A673 (cell line): ENCODE data around the gene STIM1. TPM values are rescaled to one million over a fixed set of nuclear protein-coding genes. Genes with fewer than 3 reads are reported as not detected.

Experiments
- BruUV-seq: library from RNA; stranded (reverse); fragments of 400-500 nt; replicated peaks from 2 replicates; lab custom pipeline; 2021; lab: Mats Ljungman, UMichigan
- CTCF ChIA-PET: fragments of 300-600 bp; sonication (Branson Sonifier 250); formaldehyde crosslinking; loops from one replicate; lab custom pipeline; 2022; ENCODE audit warnings: antibody characterized with exemption; lab: Charles Lee
- POLR2A ChIA-PET: fragments of 300-600 bp; sonication (Branson Sonifier 250); formaldehyde crosslinking; loops from one replicate; lab custom pipeline; 2022; ENCODE audit warnings: antibody characterized with exemption; ENCODE audit not compliant: low non-redundant PET; lab: Charles Lee
- DNase-seq: peaks from one replicate; pipeline ENCODE4 v3.0.0-alpha.2; 2015; ENCODE audit warnings: low spot score
- H3K27ac ChIP-seq: fragments of 200-600 bp; sonication (generic); 2 replicates; pipeline ENCODE4 v1.5.1; 2016; ENCODE audit warnings: mixed run types, low read depth, mild to moderate bottlenecking, mixed read lengths, antibody characterized with exemption, low read length; ENCODE audit not compliant: poor library complexity, severe bottlenecking
- H3K27me3 ChIP-seq: fragments of 200-600 bp; sonication (generic); replicated peaks from 2 replicates; pipeline ENCODE4 v1.6.1; 2017; ENCODE audit warnings: mixed run types, low read depth, mild to moderate bottlenecking, mixed read lengths, antibody characterized with exemption, low read length; ENCODE audit not compliant: insufficient read depth, poor library complexity
- H3K36me3 ChIP-seq: fragments of 200-600 bp; sonication (generic); 2 replicates; pipeline ENCODE4 v1.6.1; 2016; ENCODE audit warnings: mixed run types, mild to moderate bottlenecking, mixed read lengths, antibody characterized with exemption, low read length; ENCODE audit not compliant: insufficient read depth, poor library complexity, severe bottlenecking
- H3K4me1 ChIP-seq: fragments of 200-600 bp; sonication (generic); 2 replicates; pipeline ENCODE4 v1.6.1; 2017; ENCODE audit warnings: mixed run types, mild to moderate bottlenecking, mixed read lengths, antibody characterized with exemption, low read length; ENCODE audit not compliant: insufficient read depth, poor library complexity, severe bottlenecking
- H3K4me3 ChIP-seq: fragments of 200-600 bp; sonication (generic); 2 replicates; pipeline ENCODE4 v1.5.1; 2016; ENCODE audit warnings: low read depth, mixed run types, mild to moderate bottlenecking, mixed read lengths, low read length; ENCODE audit not compliant: poor library complexity, severe bottlenecking
- H3K9me3 ChIP-seq: fragments of 200-600 bp; sonication (generic); 2 replicates; pipeline ENCODE4 v1.6.1; 2016; ENCODE audit warnings: mixed run types, low read depth, mild to moderate bottlenecking, mixed read lengths, antibody characterized with exemption, low read length; ENCODE audit not compliant: poor library complexity, severe bottlenecking
- EZH2 ChIP-seq: fragments of 200-600 bp; sonication (generic); IDR thresholded peaks from 2 replicates; pipeline ENCODE4 v1.6.1; 2017; ENCODE audit warnings: borderline replicate concordance, low read depth, mild to moderate bottlenecking, mixed read lengths, antibody characterized with exemption, low read length; ENCODE audit not compliant: poor library complexity, severe bottlenecking
- intact Hi-C: fragments of 100-400 bp; cut with micrococcal nuclease; formaldehyde crosslinking; loops from one replicate; pipeline ENCODE4 v1.10.0; 2022; ENCODE audit not compliant: unreplicated experiment
- total RNA-seq: library from RNA; stranded (reverse); gene quantifications from 2 replicates; pipeline ENCODE4 v1.2.3, GENCODE V29; 2021
- TF ChIP-seq, protein P1 (sequence below): fragments of 300-800, 200-600 bp; sonication (generic); conservative IDR thresholded peaks from 2 replicates; pipeline ENCODE4 v1.5.1; 2017; ENCODE audit warnings: low read depth, mild to moderate bottlenecking, antibody characterized with exemption, low read length, moderate library complexity, mixed read lengths

Gene STIM1
- total RNA-seq, 1 experiment from 2014 or later: 14.2 TPM

DNA sequence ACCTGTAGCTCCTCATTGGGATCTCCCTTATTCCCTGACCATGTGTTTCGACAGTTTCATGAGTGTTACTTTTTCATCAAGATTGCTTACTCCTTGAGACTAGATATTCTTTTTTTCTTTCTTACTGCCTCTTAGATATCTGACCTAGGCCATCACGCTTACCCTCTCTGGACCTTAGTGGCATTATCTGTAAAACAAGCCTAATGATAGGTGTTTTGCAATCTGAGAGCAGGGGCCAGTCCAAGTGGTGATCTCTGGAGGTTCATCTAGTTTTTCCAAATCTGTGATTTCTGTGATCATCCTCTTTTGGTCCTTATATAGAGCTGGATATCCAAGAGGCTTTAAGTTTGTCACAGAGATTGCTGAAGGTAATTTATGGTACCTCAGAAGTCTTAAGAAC is 34.5 kb downstream of the STIM1 start:
- Histone ChIP-seq H3K4me1 (no peaks in the 10 kb centered on the region), H3K36me3 (no peaks in the 10 kb centered on the region), H3K4me3 (no peak overlapping the region), H3K27ac (no peak overlapping the region), H3K9me3 (no peaks in the 10 kb centered on the region), H3K27me3 (no peaks in the 10 kb centered on the region)
- TF ChIP-seq EZH2: no peak
- TF ChIP-seq, protein P1, sequence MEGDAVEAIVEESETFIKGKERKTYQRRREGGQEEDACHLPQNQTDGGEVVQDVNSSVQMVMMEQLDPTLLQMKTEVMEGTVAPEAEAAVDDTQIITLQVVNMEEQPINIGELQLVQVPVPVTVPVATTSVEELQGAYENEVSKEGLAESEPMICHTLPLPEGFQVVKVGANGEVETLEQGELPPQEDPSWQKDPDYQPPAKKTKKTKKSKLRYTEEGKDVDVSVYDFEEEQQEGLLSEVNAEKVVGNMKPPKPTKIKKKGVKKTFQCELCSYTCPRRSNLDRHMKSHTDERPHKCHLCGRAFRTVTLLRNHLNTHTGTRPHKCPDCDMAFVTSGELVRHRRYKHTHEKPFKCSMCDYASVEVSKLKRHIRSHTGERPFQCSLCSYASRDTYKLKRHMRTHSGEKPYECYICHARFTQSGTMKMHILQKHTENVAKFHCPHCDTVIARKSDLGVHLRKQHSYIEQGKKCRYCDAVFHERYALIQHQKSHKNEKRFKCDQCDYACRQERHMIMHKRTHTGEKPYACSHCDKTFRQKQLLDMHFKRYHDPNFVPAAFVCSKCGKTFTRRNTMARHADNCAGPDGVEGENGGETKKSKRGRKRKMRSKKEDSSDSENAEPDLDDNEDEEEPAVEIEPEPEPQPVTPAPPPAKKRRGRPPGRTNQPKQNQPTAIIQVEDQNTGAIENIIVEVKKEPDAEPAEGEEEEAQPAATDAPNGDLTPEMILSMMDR: no peak
- intact Hi-C loops: no loop called here
- no TSS peak for BruUV-seq
- POLR2A ChIA-PET: no interaction called here
- CTCF ChIA-PET: no interaction called here
- no peak for DNase-seq

DNA sequence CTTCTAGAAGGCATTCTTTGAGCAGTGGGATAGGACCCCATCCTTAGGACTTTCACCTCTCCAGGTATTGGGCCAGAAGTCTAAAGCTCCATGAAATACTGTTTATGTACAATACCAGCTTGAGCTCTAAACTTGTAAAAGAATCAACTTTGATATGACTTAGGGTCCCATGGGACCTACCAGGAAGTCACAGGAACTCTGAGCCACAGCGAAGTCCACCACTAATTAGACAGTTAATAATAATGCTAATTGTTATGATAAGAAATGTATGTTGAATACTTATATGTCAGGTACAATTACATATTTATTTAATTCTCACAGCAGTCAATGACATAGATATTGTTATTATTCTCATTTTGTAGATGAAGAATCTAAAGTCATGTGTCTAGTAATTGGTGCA is 35.3 kb downstream of the STIM1 start:
- intact Hi-C loops: no loop called here
- H3K9me3 ChIP-seq: no peaks in the 10 kb centered on the region
- H3K4me3 ChIP-seq: no peak overlapping the region
- no peak overlapping the region for H3K27ac ChIP-seq
- CTCF ChIA-PET: no interaction called here
- no peak for DNase-seq
- no peaks in the 10 kb centered on the region for H3K4me1 ChIP-seq
- no peaks in the 10 kb centered on the region for H3K36me3 ChIP-seq
- no TSS peak for BruUV-seq
- no peak for TF ChIP-seq EZH2
- TF ChIP-seq, protein P1: no peak
- POLR2A ChIA-PET: no interaction called here
- no peaks in the 10 kb centered on the region for H3K27me3 ChIP-seq

DNA sequence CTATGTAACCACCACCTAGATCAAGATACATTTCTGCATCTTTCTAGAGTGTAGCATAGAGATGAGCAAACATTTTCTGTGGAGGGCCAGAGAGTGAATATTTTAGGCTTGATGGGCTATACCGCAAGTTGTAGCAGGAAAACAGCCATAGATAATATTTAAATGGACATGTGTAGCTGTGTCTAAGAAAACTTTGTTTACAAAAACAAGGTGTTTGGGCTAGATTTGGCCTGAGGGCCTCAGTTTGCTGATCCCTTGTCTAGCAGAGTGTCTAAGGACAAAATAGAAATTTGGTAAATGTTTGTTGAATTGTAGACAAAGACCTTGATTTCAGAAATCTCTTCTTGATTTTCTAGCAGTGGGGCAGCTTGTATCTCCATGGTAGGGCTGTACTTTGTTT is 36.3 kb downstream of the STIM1 start:
- H3K36me3 ChIP-seq: no peaks in the 10 kb centered on the region
- H3K4me1 ChIP-seq: no peaks in the 10 kb centered on the region
- ChIA-PET CTCF (no interaction called here), POLR2A (no interaction called here)
- DNase-seq: no peak
- intact Hi-C loops: no loop called here
- no peaks in the 10 kb centered on the region for H3K27me3 ChIP-seq
- TF ChIP-seq, protein P1: no peak
- no peak for TF ChIP-seq EZH2
- no peak overlapping the region for H3K27ac ChIP-seq
- no TSS peak for BruUV-seq
- no peak overlapping the region for H3K4me3 ChIP-seq
- H3K9me3 ChIP-seq: no peaks in the 10 kb centered on the region
